GM12878 (cell line): Measurements from ENCODE around the gene CASP12. TPM values are rescaled to one million over a fixed set of nuclear protein-coding genes. Genes with fewer than 3 reads are reported as not detected.

Experiments
- BCLAF1 ChIP-seq: fragments of 450-650 bp; IDR thresholded peaks from 2 replicates; pipeline ENCODE4 v1.6.1; 2017; ENCODE audit warnings: antibody characterized with exemption, mild to moderate bottlenecking, moderate library complexity
- CBX3 ChIP-seq: fragments of 200-600 bp; sonication (generic); IDR thresholded peaks from 2 replicates; pipeline ENCODE4 v1.6.1; 2016; ENCODE audit warnings: low read depth, borderline replicate concordance
- CEBPB ChIP-seq, 2 experiments: fragments of 150-350 bp in 1 of 2; IDR thresholded peaks; 2 replicates each; pipeline ENCODE4 v1.6.1; 2012 to 2014; ENCODE audit warnings: low read depth in 2 of 2, low read length in 2 of 2, borderline replicate concordance in 1 of 2, inconsistent platforms in 1 of 2
- GATAD2B ChIP-seq: fragments of 450-650 bp; conservative IDR thresholded peaks from 2 replicates; pipeline ENCODE4 v1.6.1; 2017; ENCODE audit warnings: low read depth, mild to moderate bottlenecking, moderate library complexity
- MEF2A ChIP-seq: IDR thresholded peaks from 2 replicates; pipeline ENCODE4 v1.6.1; 2011; ENCODE audit warnings: low read depth, mild to moderate bottlenecking, low read length, moderate library complexity; ENCODE audit not compliant: insufficient read depth
- NR2C2 ChIP-seq: IDR thresholded peaks from 2 replicates; pipeline ENCODE4 v1.6.1; 2011; ENCODE audit warnings: borderline replicate concordance, low read depth; ENCODE audit not compliant: control insufficient read depth, insufficient read length
- RUNX3 ChIP-seq: IDR thresholded peaks from 2 replicates; pipeline ENCODE4 v1.6.1; 2012; ENCODE audit warnings: low read length, inconsistent platforms
- SMC3 ChIP-seq: IDR thresholded peaks from 2 replicates; pipeline ENCODE4 v1.6.1; 2011; ENCODE audit warnings: low read length, improper control_type of control experiment, borderline replicate concordance
- TBL1XR1 ChIP-seq: IDR thresholded peaks from 2 replicates; pipeline ENCODE4 v1.6.1; 2012; ENCODE audit warnings: low read depth, low read length, improper control_type of control experiment
- ZNF384 ChIP-seq: IDR thresholded peaks from 2 replicates; pipeline ENCODE4 v1.6.1; 2012; ENCODE audit warnings: low read depth, mild to moderate bottlenecking, low read length, improper control_type of control experiment, borderline replicate concordance
- polyA plus RNA-seq, 11 experiments: library from polyadenylated mRNA; depleted of rRNA in 4 of 11; unstranded in 6 of 11; stranded (reverse) in 5 of 11; fragments of >200 nt; fragmentation: Nextera tagmentation in 4 of 11; fragmentation: Illumina TruSeq in 1 of 11; extraction: Ambion mirVana in 4 of 11; extraction: Trizol in 1 of 11; gene quantifications; 1 replicate in 1 of 11; 2 replicates in 10 of 11; pipeline versions ENCODE4 v1.2.1 to v1.2.3, GENCODE V29; 2011 to 2016; ENCODE audit warnings: inconsistent platforms in 2 of 11, missing spikeins in 2 of 11, low read depth in 1 of 11
- total RNA-seq, 4 experiments: library from RNA; depleted of rRNA in 3 of 4; stranded (reverse); fragments of >200 nt in 3 of 4; fragmentation: Illumina TruSeq in 1 of 4; extraction: Trizol in 1 of 4; gene quantifications; 2 replicates each; pipeline versions ENCODE4 v1.2.1 to v1.2.3, GENCODE V29; 2013 to 2021
- TF ChIP-seq, protein P1 (sequence below): fragments of 450-650 bp; conservative IDR thresholded peaks from 2 replicates; pipeline ENCODE4 v1.6.1; 2017; ENCODE audit warnings: mild to moderate bottlenecking, moderate library complexity

The CASP12 gene
- total and polyA plus RNA-seq, 10 of the 15 experiments (the other 5 are each of a cell fraction or from before 2014, with no cell fraction given) = 0.10 to 0.14 TPM; not detected in 8

- no peak for TF ChIP-seq BCLAF1
- TF ChIP-seq TBL1XR1 = no peak
- TF ChIP-seq, protein P1, sequence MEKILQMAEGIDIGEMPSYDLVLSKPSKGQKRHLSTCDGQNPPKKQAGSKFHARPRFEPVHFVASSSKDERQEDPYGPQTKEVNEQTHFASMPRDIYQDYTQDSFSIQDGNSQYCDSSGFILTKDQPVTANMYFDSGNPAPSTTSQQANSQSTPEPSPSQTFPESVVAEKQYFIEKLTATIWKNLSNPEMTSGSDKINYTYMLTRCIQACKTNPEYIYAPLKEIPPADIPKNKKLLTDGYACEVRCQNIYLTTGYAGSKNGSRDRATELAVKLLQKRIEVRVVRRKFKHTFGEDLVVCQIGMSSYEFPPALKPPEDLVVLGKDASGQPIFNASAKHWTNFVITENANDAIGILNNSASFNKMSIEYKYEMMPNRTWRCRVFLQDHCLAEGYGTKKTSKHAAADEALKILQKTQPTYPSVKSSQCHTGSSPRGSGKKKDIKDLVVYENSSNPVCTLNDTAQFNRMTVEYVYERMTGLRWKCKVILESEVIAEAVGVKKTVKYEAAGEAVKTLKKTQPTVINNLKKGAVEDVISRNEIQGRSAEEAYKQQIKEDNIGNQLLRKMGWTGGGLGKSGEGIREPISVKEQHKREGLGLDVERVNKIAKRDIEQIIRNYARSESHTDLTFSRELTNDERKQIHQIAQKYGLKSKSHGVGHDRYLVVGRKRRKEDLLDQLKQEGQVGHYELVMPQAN = no peak
- TF ChIP-seq NR2C2 = no peak
- no peak for TF ChIP-seq ZNF384
- TF ChIP-seq SMC3 = no peak
- TF ChIP-seq CBX3 = no peak
- no peak for TF ChIP-seq MEF2A
- no peak for TF ChIP-seq CEBPB (IDR thresholded peaks at IDR 0.05; ENCODE audit: borderline replicate concordance in 1 of 2, low read depth in 2 of 2, low read length in 2 of 2)
- TF ChIP-seq GATAD2B = no peak
- TF ChIP-seq RUNX3 = no peak
Measured at GRCh38 chr11:104908186-104908531, 9.9 kb upstream of the CASP12 start (continued).
